Activated CD8-positive, alpha-beta T cell treated with anti-CD3 and anti-CD28 coated beads, Interleukin-2, amount 10 ng/mL, durations not matched to agents 7 days and 5 days (primary cell): ENCODE measurements around the gene POU2AF1. TPM values are rescaled to one million over a fixed set of nuclear protein-coding genes. Genes with fewer than 3 reads are reported as not detected.
"Not testable (repeated sequence)": the region's sequence is repeated elsewhere in the genome, so short reads cannot be mapped to it uniquely, and the experiment has no call there.

Experiments
- ATAC-seq: fragments of 150-1000 bp; cut with Tn5 transposase; one replicate; pipeline ENCODE4 v1.10.0; 2021; ENCODE audit warnings: moderate library complexity
- CTCF ChIA-PET: fragments of 350-600 bp; sonication (Branson Sonifier 250); formaldehyde crosslinking; loops from one replicate; lab custom pipeline; 2021; ENCODE audit warnings: antibody characterized with exemption; lab: Charles Lee
- POLR2A ChIA-PET: fragments of 350-600 bp; sonication (Branson Sonifier 250); formaldehyde crosslinking; loops from one replicate; lab custom pipeline; 2021; ENCODE audit warnings: antibody characterized with exemption; lab: Charles Lee
- DNase-seq: peaks from one replicate; pipeline ENCODE4 v3.0.0-alpha.2; 2020
- H3K27ac Mint-ChIP-seq: one replicate; pipeline ENCODE4 v1.8.0; 2021; ENCODE audit warnings: mild to moderate bottlenecking, mixed read lengths
- H3K27me3 Mint-ChIP-seq: one replicate; pipeline ENCODE4 v1.8.0; 2021; ENCODE audit warnings: low read depth, mixed read lengths
- H3K36me3 Mint-ChIP-seq: one replicate; pipeline ENCODE4 v1.8.0; 2021; ENCODE audit warnings: low read depth, mixed read lengths
- H3K4me1 Mint-ChIP-seq: one replicate; pipeline ENCODE4 v1.8.0; 2021; ENCODE audit warnings: low read depth, mixed read lengths
- H3K4me3 Mint-ChIP-seq: one replicate; pipeline ENCODE4 v1.8.0; 2021; ENCODE audit warnings: mild to moderate bottlenecking, mixed read lengths
- H3K9me3 Mint-ChIP-seq: one replicate; pipeline ENCODE4 v1.8.0; 2022; ENCODE audit warnings: mixed read lengths; ENCODE audit not compliant: insufficient read depth
- total RNA-seq, 2 experiments: library from RNA; stranded (reverse); gene quantifications; one replicate each; pipeline ENCODE4 v1.2.3, GENCODE V29; 2021

The POU2AF1 gene
- total RNA-seq, 2 experiments from 2014 or later: 1.7 to 2.4 TPM

- H3K4me3 Mint-ChIP-seq: no peak overlapping the region
- ChIA-PET CTCF (interaction anchor here (0.9 kb wide), 1 partner anchor 108 kb away, joined by 3 read pairs; no protein-coding TSS in a partner anchor), POLR2A (no interaction called here)
- H3K27ac Mint-ChIP-seq: no peak overlapping the region
- H3K9me3 Mint-ChIP-seq: no peaks in the 10 kb centered on the region
- peaks cover 17% of the 10 kb centered on the region for H3K27me3 Mint-ChIP-seq
- no peaks in the 10 kb centered on the region for H3K36me3 Mint-ChIP-seq
- ATAC-seq: no peak
- no peaks in the 10 kb centered on the region for H3K4me1 Mint-ChIP-seq
- DNase-seq: no peak
These were observed 58.1 kb downstream of the POU2AF1 start for GRCh38 chr11:111320728-111321568.

- ATAC-seq, H3K9me3 Mint-ChIP-seq, H3K36me3 Mint-ChIP-seq, H3K4me1 Mint-ChIP-seq, H3K4me3 Mint-ChIP-seq, POLR2A ChIA-PET, H3K27ac Mint-ChIP-seq, DNase-seq: not testable (repeated sequence)
- H3K27me3 Mint-ChIP-seq: peaks cover 22% of the 10 kb centered on the region
- CTCF ChIA-PET: interaction anchor here (0.9 to 1.2 kb wide), 2 partner anchors 108 to 109 kb away, joined by 3 read pairs; no protein-coding TSS in a partner anchor
These were observed 58.9 kb downstream of the POU2AF1 start for GRCh38 chr11:111320199-111320598.

GRCh38 chr11:111319296-111319695 lies 59.8 kb downstream of the POU2AF1 start:
- CTCF ChIA-PET: interaction anchor here (1.2 kb wide), 1 partner anchor 109 kb away, joined by 3 read pairs; no protein-coding TSS in a partner anchor
- Mint-ChIP-seq H3K27ac (no peak overlapping the region), H3K4me1 (no peaks in the 10 kb centered on the region), H3K27me3 (peaks cover 25% of the 10 kb centered on the region), H3K36me3 (no peaks in the 10 kb centered on the region), H3K4me3 (no peak overlapping the region), H3K9me3 (no peaks in the 10 kb centered on the region)
- POLR2A ChIA-PET: no interaction called here
- no peak for ATAC-seq
- DNase-seq: peak; percentile 17

GRCh38 chr11:111312076-111312475 lies 67.0 kb downstream of the POU2AF1 start:
- DNase-seq (no peak), ATAC-seq (no peak)
- Mint-ChIP-seq H3K36me3 (no peaks in the 10 kb centered on the region), H3K27ac (no peak overlapping the region), H3K9me3 (no peaks in the 10 kb centered on the region), H3K27me3 (peaks cover 25% of the 10 kb centered on the region), H3K4me3 (no peak overlapping the region), H3K4me1 (no peaks in the 10 kb centered on the region)
- CTCF ChIA-PET: interaction anchor here (1.7 kb wide), 1 partner anchor 117 kb away, joined by 7 read pairs; no protein-coding TSS in a partner anchor
- POLR2A ChIA-PET: interaction anchor here (1.3 kb wide), 1 partner anchor 13 kb away, joined by 4 read pairs; the partner anchor contains the start of gene POU2AF3

GRCh38 chr11:111310723-111311122 lies 68.4 kb downstream of the POU2AF1 start:
- peak; percentile 8 for DNase-seq
- no peak overlapping the region for H3K27ac Mint-ChIP-seq
- ChIA-PET CTCF (interaction anchor here (1.7 kb wide), 1 partner anchor 119 kb away, joined by 7 read pairs; no protein-coding TSS in a partner anchor), POLR2A (no interaction called here)
- peaks cover 24% of the 10 kb centered on the region for H3K27me3 Mint-ChIP-seq
- no peaks in the 10 kb centered on the region for H3K4me1 Mint-ChIP-seq
- no peak overlapping the region for H3K4me3 Mint-ChIP-seq
- H3K9me3 Mint-ChIP-seq: no peaks in the 10 kb centered on the region
- no peaks in the 10 kb centered on the region for H3K36me3 Mint-ChIP-seq
- ATAC-seq: no peak

GRCh38 chr11:111310088-111310487 lies 69.0 kb downstream of the POU2AF1 start:
- no peaks in the 10 kb centered on the region for H3K36me3 Mint-ChIP-seq
- no peak overlapping the region for H3K4me3 Mint-ChIP-seq
- no peak overlapping the region for H3K27ac Mint-ChIP-seq
- ChIA-PET CTCF (interaction anchor here (1.7 kb wide), 1 partner anchor 119 kb away, joined by 7 read pairs; no protein-coding TSS in a partner anchor), POLR2A (no interaction called here)
- peaks cover 21% of the 10 kb centered on the region for H3K27me3 Mint-ChIP-seq
- peak; percentile 7 for DNase-seq
- no peak for ATAC-seq
- H3K4me1 Mint-ChIP-seq: no peaks in the 10 kb centered on the region
- no peaks in the 10 kb centered on the region for H3K9me3 Mint-ChIP-seq

- Mint-ChIP-seq H3K27me3 (peaks cover 23% of the 10 kb centered on the region), H3K9me3 (no peaks in the 10 kb centered on the region)
- CTCF ChIA-PET: interaction anchor here (0.8 kb wide), 1 partner anchor 119 kb away, joined by 3 read pairs; no protein-coding TSS in a partner anchor
These were observed 69.7 kb downstream of the POU2AF1 start for GRCh38 chr11:111309215-111309915.

GRCh38 chr11:111308140-111308539 lies 70.9 kb downstream of the POU2AF1 start:
- H3K4me3 Mint-ChIP-seq: no peak overlapping the region
- no peaks in the 10 kb centered on the region for H3K9me3 Mint-ChIP-seq
- no peak for ATAC-seq
- CTCF ChIA-PET: no interaction called here
- H3K27ac Mint-ChIP-seq: no peak overlapping the region
- peak; percentile 6 for DNase-seq
- H3K36me3 Mint-ChIP-seq: no peaks in the 10 kb centered on the region
- H3K27me3 Mint-ChIP-seq: peaks cover 23% of the 10 kb centered on the region
- H3K4me1 Mint-ChIP-seq: no peaks in the 10 kb centered on the region
- POLR2A ChIA-PET: no interaction called here

More at GRCh38 chr11:111309215-111309915, 69.7 kb downstream of the POU2AF1 start:
- H3K36me3 Mint-ChIP-seq: no peaks in the 10 kb centered on the region
- POLR2A ChIA-PET: no interaction called here
- peak; percentile 9 for DNase-seq
- no peak overlapping the region for H3K27ac Mint-ChIP-seq
- H3K4me1 Mint-ChIP-seq: no peaks in the 10 kb centered on the region
- H3K4me3 Mint-ChIP-seq: no peak overlapping the region
- no peak for ATAC-seq

- Mint-ChIP-seq H3K27ac (no peak overlapping the region), H3K36me3 (no peaks in the 10 kb centered on the region), H3K4me1 (no peaks in the 10 kb centered on the region), H3K4me3 (no peak overlapping the region), H3K9me3 (no peaks in the 10 kb centered on the region), H3K27me3 (peaks cover 26% of the 10 kb centered on the region)
- ATAC-seq: no peak
- ChIA-PET CTCF (no interaction called here), POLR2A (no interaction called here)
- no peak for DNase-seq
These were observed 71.5 kb downstream of the POU2AF1 start for GRCh38 chr11:111307472-111308108.

GRCh38 chr11:111306321-111306720 lies 72.8 kb downstream of the POU2AF1 start:
- Mint-ChIP-seq H3K9me3 (no peaks in the 10 kb centered on the region), H3K36me3 (no peaks in the 10 kb centered on the region), H3K4me3 (no peak overlapping the region), H3K27ac (no peak overlapping the region), H3K4me1 (no peaks in the 10 kb centered on the region), H3K27me3 (peaks cover 37% of the 10 kb centered on the region)
- DNase-seq (no peak), ATAC-seq (no peak)
- ChIA-PET CTCF (no interaction called here), POLR2A (no interaction called here)

- DNase-seq: no peak
- no peaks in the 10 kb centered on the region for H3K36me3 Mint-ChIP-seq
- ChIA-PET POLR2A (no interaction called here), CTCF (no interaction called here)
- H3K9me3 Mint-ChIP-seq: no peaks in the 10 kb centered on the region
- no peak overlapping the region for H3K4me3 Mint-ChIP-seq
- H3K4me1 Mint-ChIP-seq: no peaks in the 10 kb centered on the region
- ATAC-seq: no peak
- H3K27ac Mint-ChIP-seq: no peak overlapping the region
- peaks cover 40% of the 10 kb centered on the region for H3K27me3 Mint-ChIP-seq
These were observed 73.2 kb downstream of the POU2AF1 start for GRCh38 chr11:111305876-111306275.
